Measurements from ENCODE around the gene ZNF512B. TPM values are rescaled to one million over a fixed set of nuclear protein-coding genes. Genes with fewer than 3 reads are reported as not detected.
"Not testable (repeated sequence)": the region's sequence is repeated elsewhere in the genome, so short reads cannot be mapped to it uniquely, and the experiment has no call there.

Gene ZNF512B
- total RNA-seq, 1 donor from 2014 or later, result 10.3 TPM

DNA sequence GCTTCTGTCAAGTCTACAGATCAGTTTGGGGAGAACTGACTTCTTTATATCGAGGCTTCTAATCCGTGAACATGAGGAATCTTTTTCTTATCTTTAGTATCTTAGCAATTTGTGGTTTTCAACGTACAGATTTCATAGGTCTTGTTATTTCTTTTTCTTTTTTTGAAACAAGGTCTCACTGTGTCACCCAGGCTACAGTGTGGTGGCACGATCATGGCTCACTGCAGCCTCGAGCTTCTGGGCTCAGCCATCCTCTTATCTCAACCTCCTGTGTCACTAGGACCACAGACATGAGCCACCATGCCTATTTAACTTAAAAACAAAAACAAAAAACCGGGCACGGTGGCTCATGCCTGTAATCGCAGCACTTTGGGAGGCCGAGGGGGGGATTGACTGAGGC is 45.5 kb downstream of the ZNF512B start:
- no peak for TF ChIP-seq POLR2AphosphoS5 (IDR thresholded peaks at IDR 0.05; ENCODE audit: insufficient read depth in 1 of 2, low read depth in 1 of 2)
- no peak for DNase-seq (ENCODE audit: extremely low spot score in 2 of 2)
- no peak overlapping the region for H3K4me3 ChIP-seq
- peaks cover 0 to 21% of the 10 kb centered on the region in 2 donors for H3K36me3 ChIP-seq
- no peak overlapping the region for H3K27ac ChIP-seq
- no peaks in the 10 kb centered on the region for H3K27me3 ChIP-seq
- H3K4me1 ChIP-seq, result no peaks in the 10 kb centered on the region
- intact Hi-C loops (cut with DNase I), result no loop called here
- no peaks in the 10 kb centered on the region for H3K9me3 ChIP-seq

DNA sequence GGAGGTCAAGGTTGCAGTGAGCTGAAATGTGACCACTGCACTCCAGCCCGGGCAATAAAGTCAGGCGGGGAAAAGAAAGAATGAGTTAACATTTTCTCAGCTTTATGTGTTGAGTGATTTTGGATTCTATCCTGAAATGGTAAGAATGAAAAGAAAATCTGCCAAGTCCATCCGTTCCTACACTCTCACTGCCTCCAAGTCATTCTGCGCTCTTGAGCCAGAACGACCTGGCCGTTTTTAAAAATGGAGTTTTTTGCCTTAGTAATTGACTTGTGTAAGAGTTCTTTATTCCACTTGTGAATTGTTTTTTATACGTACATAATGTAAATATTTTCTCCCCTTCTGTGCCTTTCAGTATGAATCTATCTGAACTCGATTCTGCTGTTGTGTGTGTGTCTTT is 46.1 kb downstream of the ZNF512B start:
- intact Hi-C loops (cut with DNase I), result no loop called here
- Histone ChIP-seq H3K4me3 (no peak overlapping the region), H3K27me3 (no peaks in the 10 kb centered on the region), H3K27ac (no peak overlapping the region), H3K4me1 (no peaks in the 10 kb centered on the region), H3K9me3 (no peaks in the 10 kb centered on the region), H3K36me3 (peaks cover 0 to 15% of the 10 kb centered on the region in 2 donors)
- no peak for DNase-seq (ENCODE audit: extremely low spot score in 2 of 2)
- no peak for TF ChIP-seq POLR2AphosphoS5 (IDR thresholded peaks at IDR 0.05; ENCODE audit: insufficient read depth in 1 of 2, low read depth in 1 of 2)
- no peak for TF ChIP-seq POLR2A (IDR thresholded peaks at IDR 0.05)
- TF ChIP-seq, protein P1, sequence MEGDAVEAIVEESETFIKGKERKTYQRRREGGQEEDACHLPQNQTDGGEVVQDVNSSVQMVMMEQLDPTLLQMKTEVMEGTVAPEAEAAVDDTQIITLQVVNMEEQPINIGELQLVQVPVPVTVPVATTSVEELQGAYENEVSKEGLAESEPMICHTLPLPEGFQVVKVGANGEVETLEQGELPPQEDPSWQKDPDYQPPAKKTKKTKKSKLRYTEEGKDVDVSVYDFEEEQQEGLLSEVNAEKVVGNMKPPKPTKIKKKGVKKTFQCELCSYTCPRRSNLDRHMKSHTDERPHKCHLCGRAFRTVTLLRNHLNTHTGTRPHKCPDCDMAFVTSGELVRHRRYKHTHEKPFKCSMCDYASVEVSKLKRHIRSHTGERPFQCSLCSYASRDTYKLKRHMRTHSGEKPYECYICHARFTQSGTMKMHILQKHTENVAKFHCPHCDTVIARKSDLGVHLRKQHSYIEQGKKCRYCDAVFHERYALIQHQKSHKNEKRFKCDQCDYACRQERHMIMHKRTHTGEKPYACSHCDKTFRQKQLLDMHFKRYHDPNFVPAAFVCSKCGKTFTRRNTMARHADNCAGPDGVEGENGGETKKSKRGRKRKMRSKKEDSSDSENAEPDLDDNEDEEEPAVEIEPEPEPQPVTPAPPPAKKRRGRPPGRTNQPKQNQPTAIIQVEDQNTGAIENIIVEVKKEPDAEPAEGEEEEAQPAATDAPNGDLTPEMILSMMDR (IDR thresholded peaks at IDR 0.05), result no peak

DNA sequence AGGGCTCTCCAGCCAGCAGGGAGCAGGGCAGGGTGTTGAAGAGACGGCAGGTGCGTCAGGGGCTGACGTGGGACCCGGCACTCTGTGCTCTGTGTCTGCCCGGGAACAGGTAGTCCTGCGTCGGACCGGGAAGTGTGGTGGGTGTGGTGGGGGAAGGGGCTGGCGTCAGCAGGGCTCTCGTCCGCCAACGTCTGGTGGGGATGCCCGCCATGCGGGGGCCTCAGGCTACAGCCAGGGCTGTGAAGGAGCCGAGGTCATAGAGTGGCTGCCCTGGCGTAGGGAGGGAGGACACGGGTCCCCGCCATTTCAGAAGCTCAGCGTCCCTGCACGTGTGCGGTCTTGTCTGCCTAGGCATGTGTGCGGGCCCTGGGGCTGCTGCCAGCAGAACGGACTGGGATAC is 49.5 kb downstream of the ZNF512B start:
- no peaks in the 10 kb centered on the region for H3K27me3 ChIP-seq
- DNase-seq (ENCODE audit: extremely low spot score in 2 of 2), result no peak
- no peaks in the 10 kb centered on the region for H3K9me3 ChIP-seq
- no peak overlapping the region for H3K4me3 ChIP-seq
- H3K36me3 ChIP-seq, result peaks cover 0 to 6% of the 10 kb centered on the region in 2 donors
- H3K4me1 ChIP-seq, result no peaks in the 10 kb centered on the region
- TF ChIP-seq, protein P1 (IDR thresholded peaks at IDR 0.05), result no peak
- TF ChIP-seq POLR2AphosphoS5 (IDR thresholded peaks at IDR 0.05; ENCODE audit: insufficient read depth in 1 of 2, low read depth in 1 of 2) (no peak), POLR2A (IDR thresholded peaks at IDR 0.05) (no peak)
- intact Hi-C loops (cut with DNase I), result no loop called here
- H3K27ac ChIP-seq, result no peak overlapping the region

DNA sequence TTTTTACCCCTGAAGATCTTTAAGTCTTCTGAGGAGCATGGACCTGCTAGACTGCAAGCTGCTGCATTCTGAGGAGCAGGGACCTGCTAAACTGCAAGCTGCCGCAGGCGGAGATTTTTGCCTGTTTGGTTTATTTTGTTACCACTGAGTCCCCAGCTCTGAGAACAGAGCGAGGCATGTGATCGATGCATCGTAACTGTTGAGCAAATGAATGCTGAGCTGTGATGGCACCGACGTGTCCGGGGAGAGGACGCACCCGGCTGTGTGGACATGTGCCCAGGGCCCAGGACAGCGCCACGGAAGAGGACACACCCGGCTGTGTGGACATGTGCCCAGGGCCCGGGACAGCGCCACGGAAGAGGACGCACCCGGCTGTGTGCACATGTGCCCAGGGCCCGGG is 50.6 kb downstream of the ZNF512B start:
- H3K4me3 ChIP-seq, result no peak overlapping the region
- TF ChIP-seq POLR2A (IDR thresholded peaks at IDR 0.05) (no peak), POLR2AphosphoS5 (IDR thresholded peaks at IDR 0.05; ENCODE audit: insufficient read depth in 1 of 2, low read depth in 1 of 2) (no peak)
- TF ChIP-seq, protein P1 (IDR thresholded peaks at IDR 0.05), result no peak
- intact Hi-C loops (cut with DNase I), result no loop called here
- DNase-seq (ENCODE audit: extremely low spot score in 2 of 2), result no peak
- no peaks in the 10 kb centered on the region for H3K9me3 ChIP-seq
- H3K4me1 ChIP-seq, result no peaks in the 10 kb centered on the region
- H3K27ac ChIP-seq, result no peak overlapping the region
- H3K27me3 ChIP-seq, result no peaks in the 10 kb centered on the region
- H3K36me3 ChIP-seq, result peaks cover 0 to 6% of the 10 kb centered on the region in 2 donors

DNA sequence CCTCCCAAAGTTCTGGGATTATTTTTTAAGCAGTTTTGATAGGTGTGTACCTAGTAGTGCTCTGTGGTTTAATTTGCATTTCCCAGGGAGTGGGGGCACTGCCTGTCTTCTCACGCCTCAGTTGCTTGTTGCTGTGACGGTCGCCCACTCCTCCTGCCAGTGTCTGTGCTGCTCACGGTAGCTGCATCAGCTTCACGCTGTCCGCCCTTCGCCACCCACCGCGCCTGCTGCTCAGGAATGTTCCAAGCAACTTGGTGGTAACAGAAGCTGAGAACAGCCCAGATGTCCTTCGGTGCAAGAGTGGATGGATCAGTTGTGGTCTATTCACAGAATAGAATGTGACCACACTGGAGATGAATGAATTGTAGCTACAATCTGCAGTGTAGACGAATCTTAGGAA is 51.9 kb downstream of the ZNF512B start:
- no peak for DNase-seq (ENCODE audit: extremely low spot score in 2 of 2)
- intact Hi-C loops (cut with DNase I), result no loop called here
- TF ChIP-seq, protein P1 (IDR thresholded peaks at IDR 0.05), result no peak
- TF ChIP-seq POLR2AphosphoS5 (IDR thresholded peaks at IDR 0.05; ENCODE audit: insufficient read depth in 1 of 2, low read depth in 1 of 2), result no peak
- no peak for TF ChIP-seq POLR2A (IDR thresholded peaks at IDR 0.05)
- no peak overlapping the region for H3K27ac ChIP-seq
- no peaks in the 10 kb centered on the region for H3K27me3 ChIP-seq
- H3K4me1 ChIP-seq, result no peaks in the 10 kb centered on the region
- H3K36me3 ChIP-seq, result peaks cover 0 to 6% of the 10 kb centered on the region in 2 donors
- no peak overlapping the region for H3K4me3 ChIP-seq
- no peaks in the 10 kb centered on the region for H3K9me3 ChIP-seq

DNA sequence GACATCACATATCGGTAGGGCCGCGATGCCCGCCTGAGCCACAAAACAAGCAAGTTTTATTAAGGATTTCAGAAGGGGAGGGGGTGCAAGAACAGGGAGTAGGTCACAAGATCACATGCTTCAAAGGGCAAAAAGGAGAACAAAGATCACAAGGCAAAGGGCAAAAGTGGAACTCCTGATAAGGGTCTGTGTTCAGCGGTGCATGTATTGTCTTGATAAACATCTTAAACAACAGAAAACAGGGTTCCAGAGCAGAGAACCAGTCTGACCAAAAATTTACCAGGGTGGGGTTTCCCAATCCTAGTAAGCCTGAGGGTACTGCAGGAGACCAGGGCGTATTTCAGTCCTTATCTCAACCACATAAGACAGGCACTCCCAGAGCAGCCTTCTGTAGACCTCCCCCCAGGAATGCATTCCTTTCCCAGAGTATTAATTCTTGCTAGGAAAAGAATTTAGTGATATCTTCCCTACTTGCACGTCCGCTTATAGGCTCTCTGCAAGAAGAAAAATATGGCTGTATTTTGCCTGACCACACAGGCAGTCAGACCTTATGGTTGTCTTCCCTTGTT is 53.3 kb downstream of the ZNF512B start:
- H3K4me1 ChIP-seq; H3K9me3 ChIP-seq; H3K27ac ChIP-seq; H3K4me3 ChIP-seq; DNase-seq (ENCODE audit: extremely low spot score in 2 of 2); H3K27me3 ChIP-seq; H3K36me3 ChIP-seq; intact Hi-C loops (cut with DNase I): not testable (repeated sequence)

Data from vagina (tissue), 2 donors.